Large intestine (tissue), 3 donors: Measurements from ENCODE around the gene TWNK. TPM values are rescaled to one million over a fixed set of nuclear protein-coding genes. Genes with fewer than 3 reads are reported as not detected.

Experiments used
- DNase-seq, 2 donors: peaks; one replicate each; pipeline versions ENCODE4 v3.0.0 to v3.0.0-alpha.2; 2013
- H3K27ac ChIP-seq: one replicate; pipeline ENCODE4 v1.5.1; 2013; ENCODE audit warnings: low read length
- H3K27me3 ChIP-seq: 2 replicates; pipeline ENCODE4 v1.6.1; 2013; ENCODE audit warnings: low read length; ENCODE audit not compliant: control insufficient read depth, insufficient read depth
- H3K36me3 ChIP-seq: 2 replicates; pipeline ENCODE4 v1.6.1; 2013; ENCODE audit warnings: low read length; ENCODE audit not compliant: control insufficient read depth, insufficient read depth
- H3K4me1 ChIP-seq: one replicate; pipeline ENCODE4 v1.6.1; 2013; ENCODE audit warnings: low read length; ENCODE audit not compliant: control insufficient read depth, insufficient read depth
- H3K4me3 ChIP-seq: one replicate; pipeline ENCODE4 v1.5.1; 2013; ENCODE audit warnings: low read length
- H3K9me3 ChIP-seq: one replicate; pipeline ENCODE4 v1.6.1; 2013; ENCODE audit warnings: mild to moderate bottlenecking, low read depth, low read length, moderate library complexity; ENCODE audit not compliant: control insufficient read depth
- WGBS: methylation state at CpG from one replicate; pipeline ENCODE4 v1.1.5; 2013; ENCODE audit warnings: low lambda C conversion rate; ENCODE audit not compliant: insufficient coverage; 5-methylcytosine and 5-hydroxymethylcytosine counted together
- polyA plus RNA-seq: library from polyadenylated mRNA; unstranded; fragments of 120-200 nt; gene quantifications from one replicate; pipeline ENCODE4 v1.2.1, GENCODE V29; 2013

Gene TWNK
- polyA plus RNA-seq, 1 donor: 9.8 TPM

DNA sequence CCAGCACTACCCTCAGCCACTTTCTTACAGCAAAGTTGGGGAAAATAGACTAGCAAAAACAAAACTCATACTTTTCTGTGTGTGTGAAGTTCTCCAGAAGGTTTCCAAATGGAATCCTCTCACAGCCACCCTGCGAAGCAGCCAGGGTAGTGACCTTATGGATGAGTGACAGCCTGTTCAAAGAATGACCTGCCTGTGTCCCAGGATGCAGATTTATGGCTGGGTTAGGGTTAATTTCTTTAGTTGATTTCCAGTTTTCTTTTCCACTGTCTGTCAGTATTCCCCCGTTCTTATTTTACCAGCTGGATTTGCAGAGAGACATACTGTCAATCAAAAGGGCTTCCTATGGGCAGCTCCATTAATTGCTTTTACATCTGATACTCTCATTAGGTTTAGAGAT, 20.5 kb upstream of the TWNK start:
- Histone ChIP-seq H3K9me3 (no peaks in the 10 kb centered on the region), H3K27ac (no peak overlapping the region), H3K4me3 (no peak overlapping the region), H3K27me3 (no peaks in the 10 kb centered on the region), H3K36me3 (peaks cover 25% of the 10 kb centered on the region), H3K4me1 (peaks cover 21% of the 10 kb centered on the region)
- DNase-seq: no peak
- WGBS: no CpG with 5 or more reads among the region's 2 CpGs

GRCh38 chr10:100967332-100967731, 20.0 kb upstream of the TWNK start:
- DNase-seq: no peak

DNA sequence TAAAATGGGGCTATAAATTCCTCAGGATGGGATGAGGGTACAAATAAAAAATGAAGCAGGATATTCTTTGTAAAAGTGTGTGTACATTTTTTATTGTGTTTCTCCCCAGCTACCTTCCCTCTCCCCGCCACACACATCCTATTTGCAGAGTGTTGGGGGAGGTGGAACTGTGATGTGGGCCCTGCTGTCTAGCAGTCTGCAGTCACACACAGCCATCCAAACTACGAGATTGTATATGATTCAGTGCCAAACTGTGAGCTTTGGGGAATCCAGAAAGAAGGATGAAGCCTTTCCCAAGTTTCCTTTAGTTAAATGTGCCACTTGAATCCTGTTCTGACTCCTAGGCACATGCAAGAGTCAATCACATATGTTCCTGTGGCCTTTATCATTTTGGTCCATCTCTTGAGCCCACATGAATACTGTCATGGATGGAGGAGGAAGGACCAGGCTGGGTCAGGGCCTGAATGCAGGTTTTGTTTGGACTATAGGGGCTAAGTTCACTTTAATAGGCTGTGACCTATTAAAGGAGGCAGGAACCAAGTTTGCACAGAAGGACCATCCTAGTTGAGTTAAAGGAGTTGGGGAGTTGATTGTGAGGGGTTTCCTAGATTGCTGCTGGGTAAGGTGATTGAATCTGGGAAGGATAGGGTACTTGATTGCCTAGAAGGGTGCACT, 19.1 kb upstream of the TWNK start:
- Histone ChIP-seq H3K4me1 (peaks cover 33% of the 10 kb centered on the region), H3K36me3 (peaks cover 23% of the 10 kb centered on the region), H3K27me3 (no peaks in the 10 kb centered on the region), H3K4me3 (peak overlapping the region; percentile 88), H3K9me3 (no peaks in the 10 kb centered on the region), H3K27ac (no peak overlapping the region)
- no CpG with 5 or more reads among the region's 2 CpGs for WGBS
- no peak for DNase-seq

More at GRCh38 chr10:100967332-100967731, 20.0 kb upstream of the TWNK start:
- 43% methylated on average over 1 of the region's 2 CpGs for WGBS
- H3K9me3 ChIP-seq: no peaks in the 10 kb centered on the region
- H3K27me3 ChIP-seq: no peaks in the 10 kb centered on the region
- peaks cover 23% of the 10 kb centered on the region for H3K36me3 ChIP-seq
- no peak overlapping the region for H3K4me3 ChIP-seq
- H3K27ac ChIP-seq: no peak overlapping the region
- peaks cover 25% of the 10 kb centered on the region for H3K4me1 ChIP-seq

DNA sequence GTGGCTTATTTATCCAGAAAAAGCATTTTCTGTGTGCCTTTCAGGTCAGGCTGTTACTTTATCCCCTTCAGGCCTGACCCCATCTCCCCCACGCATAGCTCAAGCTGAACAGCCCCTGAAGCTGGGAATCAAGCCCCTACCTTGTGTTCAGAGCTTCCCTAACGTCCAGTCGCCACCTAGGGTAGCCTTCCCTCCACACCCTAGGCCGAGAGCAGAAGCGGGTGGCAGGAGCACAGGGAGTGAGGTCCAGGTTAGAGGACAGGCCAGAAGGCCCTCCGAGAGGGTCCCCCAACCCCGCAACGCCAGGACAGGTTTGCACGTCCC, 18.5 kb upstream of the TWNK start:
- no peak for DNase-seq
- H3K4me1 ChIP-seq: peaks cover 33% of the 10 kb centered on the region
- WGBS: no CpG with 5 or more reads among the region's 9 CpGs
- peak overlapping the region; percentile 88 for H3K4me3 ChIP-seq
- no peaks in the 10 kb centered on the region for H3K27me3 ChIP-seq
- H3K27ac ChIP-seq: peak overlapping the region; percentile 18
- no peaks in the 10 kb centered on the region for H3K9me3 ChIP-seq
- H3K36me3 ChIP-seq: peaks cover 28% of the 10 kb centered on the region

DNA sequence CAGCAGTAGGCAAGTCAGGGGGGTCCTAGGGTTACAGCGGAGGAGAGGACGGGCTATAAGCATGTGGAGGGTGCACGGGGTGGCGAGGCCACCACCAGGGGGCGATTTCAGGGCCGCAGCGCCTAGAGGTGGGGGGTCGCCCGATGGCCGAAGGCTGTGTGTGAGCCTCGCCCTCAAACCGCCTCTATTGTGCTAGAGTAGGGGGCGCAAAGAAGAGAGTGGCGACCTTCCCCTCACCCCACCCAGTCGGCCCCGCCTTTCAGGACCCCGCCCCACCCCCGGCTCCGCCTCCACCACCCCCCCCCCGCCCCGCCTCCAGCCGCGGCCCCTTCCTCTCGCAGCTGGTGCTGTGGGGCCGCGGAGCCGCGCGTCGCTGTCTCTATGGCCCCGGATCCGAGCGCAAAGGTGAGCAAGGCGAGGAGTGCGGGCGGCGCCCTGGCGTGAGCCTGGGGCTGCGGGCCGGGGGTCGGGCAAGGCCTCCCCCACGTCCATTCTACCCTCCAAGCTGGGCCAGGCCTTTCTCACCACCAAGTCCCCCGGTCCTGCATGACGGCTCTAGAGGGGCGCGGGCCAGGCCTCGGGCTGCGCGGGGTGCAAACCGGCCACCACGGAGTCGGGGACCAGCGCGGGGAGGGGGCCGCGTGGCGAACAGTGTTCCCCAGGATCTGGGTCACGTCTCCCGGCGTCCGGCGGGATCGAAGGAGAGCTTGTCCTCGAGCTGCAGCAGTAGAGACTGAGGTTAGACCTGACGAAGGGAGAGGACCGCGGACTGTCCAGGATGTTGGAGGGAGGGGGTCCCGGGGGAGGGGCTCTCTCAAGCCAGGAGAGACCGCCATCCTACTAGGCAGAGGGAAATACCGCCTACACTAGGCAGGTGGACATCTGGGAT, 17.9 kb upstream of the TWNK start, which contains the start of gene SEMA4G:
Gene SEMA4G, plus strand, starts transcription at position 318 of the 889 bp plus-strand sequence. CDS start 3,409 bp downstream, outside the sequence.
- H3K36me3 ChIP-seq: peaks cover 30% of the 10 kb centered on the region
- peaks cover 30% of the 10 kb centered on the region for H3K4me1 ChIP-seq
- peak within 1 kb of the TSS; percentile 94 for H3K27ac ChIP-seq
- H3K4me3 ChIP-seq: peak within 1 kb of the TSS; percentile 88
- H3K27me3 ChIP-seq: no peaks in the 10 kb centered on the region
- peak; percentile 34 to 66 for DNase-seq
- no peaks in the 10 kb centered on the region for H3K9me3 ChIP-seq
- WGBS: no CpG with 5 or more reads among the region's 70 CpGs

- Histone ChIP-seq H3K4me3 (peak overlapping the region; percentile 88), H3K27ac (peak overlapping the region; percentile 94), H3K36me3 (peaks cover 31% of the 10 kb centered on the region), H3K9me3 (no peaks in the 10 kb centered on the region), H3K27me3 (no peaks in the 10 kb centered on the region), H3K4me1 (peaks cover 30% of the 10 kb centered on the region)
- peak; percentile 84 to 91 for DNase-seq
- no CpG with 5 or more reads among the region's 13 CpGs for WGBS
Measured at GRCh38 chr10:100970076-100970913, 17.0 kb upstream of the TWNK start.

DNA sequence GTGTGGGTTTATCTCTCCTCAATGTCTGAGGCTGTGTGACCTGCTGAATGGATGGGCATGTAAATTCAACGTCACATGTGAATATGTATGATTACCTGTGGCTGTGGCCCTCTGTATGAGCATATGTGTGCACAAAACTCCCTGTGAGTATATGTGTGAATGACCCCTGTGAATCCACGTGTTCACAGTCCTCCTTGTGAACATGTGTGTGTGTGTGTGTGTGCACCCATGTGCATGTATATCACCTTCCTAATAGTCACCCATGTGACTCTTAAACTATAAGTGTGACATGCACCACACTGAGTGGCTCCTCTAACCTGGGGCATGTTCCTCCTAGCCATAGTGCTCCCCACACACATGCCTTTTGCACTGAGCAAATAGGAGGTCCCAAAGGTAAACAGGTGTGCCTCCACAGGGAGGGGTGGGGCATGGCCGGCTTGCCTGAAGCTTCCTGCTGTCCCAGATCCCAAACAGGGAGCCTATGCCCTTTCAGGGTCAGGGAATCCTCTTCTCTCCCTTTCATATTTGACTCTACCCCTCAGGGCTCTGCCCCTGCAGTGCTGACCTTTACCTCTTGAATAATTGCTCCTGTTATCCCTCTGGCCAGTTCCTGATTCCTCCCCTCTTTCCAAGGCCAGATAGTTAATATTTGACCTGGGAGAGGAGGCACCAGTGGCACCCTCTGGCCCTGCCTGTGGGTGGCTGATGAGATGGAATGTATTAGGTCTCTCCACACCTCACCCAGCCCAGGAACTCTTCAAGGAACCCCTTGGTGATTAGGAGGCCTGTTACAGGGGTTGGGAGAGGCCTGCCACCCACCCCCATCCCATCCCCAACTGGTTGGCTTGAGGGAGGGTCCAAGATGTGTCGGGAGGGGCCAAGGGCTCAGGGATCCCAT, 16.2 kb upstream of the TWNK start:
- peak; percentile 70 to 89 for DNase-seq
- Histone ChIP-seq H3K4me1 (peaks cover 30% of the 10 kb centered on the region), H3K27me3 (no peaks in the 10 kb centered on the region), H3K27ac (peak overlapping the region; percentile 94), H3K9me3 (no peaks in the 10 kb centered on the region), H3K4me3 (peak overlapping the region; percentile 88), H3K36me3 (peaks cover 32% of the 10 kb centered on the region)
- WGBS: no CpG with 5 or more reads among the region's 4 CpGs

GRCh38 chr10:100972115-100972903, 15.0 kb upstream of the TWNK start:
- no peak for DNase-seq
- Histone ChIP-seq H3K36me3 (peaks cover 40% of the 10 kb centered on the region), H3K27me3 (no peaks in the 10 kb centered on the region), H3K9me3 (no peaks in the 10 kb centered on the region), H3K4me1 (peaks cover 30% of the 10 kb centered on the region), H3K4me3 (no peak overlapping the region), H3K27ac (peak overlapping the region; percentile 94)
- WGBS: no CpG with 5 or more reads among the region's 13 CpGs

DNA sequence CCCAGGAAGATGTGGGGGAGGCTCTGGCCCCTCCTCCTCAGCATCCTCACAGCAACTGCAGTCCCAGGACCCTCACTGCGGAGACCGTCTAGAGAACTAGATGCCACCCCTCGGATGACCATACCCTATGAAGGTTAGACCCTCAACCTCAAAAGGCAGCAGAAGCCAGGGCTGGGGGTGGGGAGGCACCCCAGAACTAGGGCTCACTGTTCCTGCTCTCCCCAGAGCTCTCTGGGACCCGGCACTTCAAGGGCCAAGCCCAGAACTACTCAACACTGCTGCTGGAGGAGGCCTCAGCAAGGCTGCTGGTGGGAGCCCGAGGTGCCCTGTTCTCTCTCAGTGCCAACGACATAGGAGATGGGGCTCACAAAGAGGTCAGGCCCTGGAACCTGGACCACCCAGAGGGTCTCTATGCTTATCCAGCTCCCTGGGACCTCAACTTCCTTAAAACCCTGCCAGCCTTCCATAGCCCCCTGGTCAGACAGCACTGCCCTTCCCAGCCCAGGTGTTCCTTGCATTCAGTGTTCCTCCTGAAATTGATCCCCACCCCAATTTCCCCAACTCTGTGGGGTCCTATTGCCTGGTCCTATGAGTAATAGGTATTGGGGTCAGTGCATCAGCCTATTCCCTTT, 14.3 kb upstream of the TWNK start:
- peaks cover 24% of the 10 kb centered on the region for H3K4me1 ChIP-seq
- H3K27ac ChIP-seq: no peak overlapping the region
- no peak overlapping the region for H3K4me3 ChIP-seq
- DNase-seq: no peak
- WGBS: no CpG with 5 or more reads among the region's 6 CpGs
- H3K9me3 ChIP-seq: no peaks in the 10 kb centered on the region
- peaks cover 47% of the 10 kb centered on the region for H3K36me3 ChIP-seq
- no peaks in the 10 kb centered on the region for H3K27me3 ChIP-seq
